HCT116 (cell line): Measurements from ENCODE around the gene RTTN. TPM values are rescaled to one million over a fixed set of nuclear protein-coding genes. Genes with fewer than 3 reads are reported as not detected.

Experiments used
- ATAC-seq: fragments of 200-7000 bp; cut with Tn5 transposase; 2 replicates; pipeline ENCODE4 v1.9.1; 2020; ENCODE audit warnings: mild to moderate bottlenecking, moderate library complexity
- BruUV-seq: library from RNA; stranded (reverse); fragments of 400-500 nt; replicated peaks from 2 replicates; lab custom pipeline; 2021; lab: Mats Ljungman, UMichigan
- CTCF ChIA-PET: fragments of 300-600 bp; sonication (Branson Sonifier 250); formaldehyde crosslinking; loops from one replicate; lab custom pipeline; 2021; ENCODE audit warnings: antibody characterized with exemption; lab: Charles Lee
- POLR2A ChIA-PET: fragments of 300-600, 350-600 bp; sonication (Branson Sonifier 250); formaldehyde crosslinking; loops from one replicate; lab custom pipeline; 2021; ENCODE audit warnings: antibody characterized with exemption; lab: Charles Lee
- RAD21 ChIA-PET, 2 experiments: fragments of 300-600 bp; sonication (Branson Sonifier 250); formaldehyde crosslinking; loops; one replicate each; lab custom pipeline; 2023; ENCODE audit warnings: low total read pairs in 2 of 2; ENCODE audit not compliant: uncharacterized antibody in 2 of 2, unreplicated experiment in 2 of 2, low non-redundant PET in 1 of 2; lab: Charles Lee
- DNase-seq: peaks from one replicate; pipeline ENCODE4 v3.0.0-alpha.2; 2010; ENCODE audit warnings: low read depth, low spot score
- H2AFZ ChIP-seq: fragments of 200-600 bp; shearing (Covaris generic), sonication (generic); 2 replicates; pipeline ENCODE4 v1.6.1; 2017; ENCODE audit warnings: low read depth, mixed run types, mixed read lengths, antibody characterized with exemption, low read length; ENCODE audit not compliant: poor library complexity, severe bottlenecking
- H3K27ac ChIP-seq: 2 replicates; pipeline ENCODE4 v1.5.1; 2012; ENCODE audit warnings: low read depth, low read length
- H3K27me3 ChIP-seq: fragments of 200-600 bp; sonication (generic); 2 replicates; pipeline ENCODE4 v1.6.1; 2016; ENCODE audit warnings: mixed run types, low read length, mixed read lengths; ENCODE audit not compliant: insufficient read depth
- H3K36me3 ChIP-seq, 2 experiments: fragments of 200-500 bp in 1 of 2; fragments of 200-600 bp in 1 of 2; sonication (Bioruptor generic) in 1 of 2; sonication (generic) in 1 of 2; 2 replicates each; pipeline versions ENCODE4 v1.5.1 to v1.6.1; 2014 to 2016; ENCODE audit warnings: low read length in 2 of 2, inconsistent platforms in 1 of 2, mixed read lengths in 1 of 2, mixed run types in 1 of 2; ENCODE audit not compliant: insufficient read depth in 2 of 2, control insufficient read depth in 1 of 2
- H3K4me1 ChIP-seq, 2 experiments: fragments of 200-600 bp in 1 of 2; sonication (generic) in 1 of 2; 2 replicates each; pipeline versions ENCODE4 v1.5.1 to v1.6.1; 2012 to 2017; ENCODE audit warnings: low read length in 2 of 2, inconsistent platforms in 1 of 2, mild to moderate bottlenecking in 1 of 2, mixed read lengths in 1 of 2, mixed run types in 1 of 2, moderate library complexity in 1 of 2; ENCODE audit not compliant: insufficient read depth in 2 of 2, control insufficient read depth in 1 of 2
- H3K4me2 ChIP-seq: fragments of 200-600 bp; sonication (generic); 2 replicates; pipeline ENCODE4 v1.6.1; 2017; ENCODE audit warnings: mixed run types, low read length, mixed read lengths
- H3K4me3 ChIP-seq, 2 experiments: fragments of 200-600 bp in 1 of 2; sonication (generic) in 1 of 2; replicated peaks in 1 of 2; 2 replicates each; pipeline ENCODE4 v1.5.1; 2011 to 2016; ENCODE audit warnings: low read length in 2 of 2, control low read depth in 1 of 2, low read depth in 1 of 2, mild to moderate bottlenecking in 1 of 2, mixed read lengths in 1 of 2, mixed run types in 1 of 2
- H3K79me2 ChIP-seq: fragments of 200-600 bp; sonication (generic); 2 replicates; pipeline ENCODE4 v1.6.1; 2017; ENCODE audit warnings: mild to moderate bottlenecking, mixed run types, low read length, moderate library complexity, mixed read lengths; ENCODE audit not compliant: insufficient read depth
- H3K9ac ChIP-seq: fragments of 200-600 bp; sonication (generic); 2 replicates; pipeline ENCODE4 v1.6.1; 2016; ENCODE audit warnings: low read length, mixed read lengths
- H3K9me2 ChIP-seq: fragments of 200-600 bp; sonication (generic), shearing (Covaris generic); 2 replicates; pipeline ENCODE4 v1.6.1; 2017; ENCODE audit warnings: mixed run types, mild to moderate bottlenecking, moderate library complexity; ENCODE audit not compliant: insufficient read depth
- H3K9me3 ChIP-seq, 2 experiments: fragments of 200-500 bp in 1 of 2; fragments of 200-600 bp in 1 of 2; sonication (Bioruptor generic) in 1 of 2; sonication (generic) in 1 of 2; 2 replicates each; pipeline ENCODE4 v1.6.1; 2014 to 2017; ENCODE audit warnings: low read length in 2 of 2, mixed read lengths in 2 of 2, inconsistent platforms in 1 of 2, low read depth in 1 of 2, mild to moderate bottlenecking in 1 of 2, mixed run types in 1 of 2, moderate library complexity in 1 of 2; ENCODE audit not compliant: control insufficient read depth in 1 of 2, insufficient read depth in 1 of 2
- H4K20me1 ChIP-seq: fragments of 200-600 bp; sonication (generic), shearing (Covaris generic); 2 replicates; pipeline ENCODE4 v1.6.1; 2017; ENCODE audit warnings: mixed run types, mild to moderate bottlenecking, moderate library complexity; ENCODE audit not compliant: insufficient read depth
- ATF3 ChIP-seq: IDR thresholded peaks from 2 replicates; pipeline ENCODE4 v1.6.1; 2012
- MAX ChIP-seq: IDR thresholded peaks from 2 replicates; pipeline ENCODE4 v1.6.1; 2012
- RAD21 ChIP-seq: IDR thresholded peaks from 2 replicates; pipeline ENCODE4 v1.6.1; 2012; ENCODE audit warnings: low read depth, mild to moderate bottlenecking
- REST ChIP-seq: IDR thresholded peaks from 2 replicates; pipeline ENCODE4 v1.6.1; 2012; ENCODE audit warnings: low read depth
- SIN3A ChIP-seq: IDR thresholded peaks from 2 replicates; pipeline ENCODE4 v1.6.1; 2012; ENCODE audit warnings: low read depth
- SRF ChIP-seq: IDR thresholded peaks from 2 replicates; pipeline ENCODE4 v1.6.1; 2012; ENCODE audit warnings: low read depth
- YY1 ChIP-seq: IDR thresholded peaks from 2 replicates; pipeline ENCODE4 v1.6.1; 2011; ENCODE audit warnings: low read length, low read depth, moderate library complexity, mild to moderate bottlenecking; ENCODE audit not compliant: insufficient replicate concordance; ENCODE audit errors: extremely low read depth
- ZBTB33 ChIP-seq: IDR thresholded peaks from 2 replicates; pipeline ENCODE4 v1.6.1; 2011; ENCODE audit warnings: mild to moderate bottlenecking, low read length, moderate library complexity; ENCODE audit not compliant: insufficient replicate concordance; ENCODE audit errors: extremely low read depth
- ZFX ChIP-seq: fragments of 450-650 bp; IDR thresholded peaks from 2 replicates; pipeline ENCODE4 v1.6.1; 2017
- intact Hi-C: fragments of 100-400 bp; cut with micrococcal nuclease; formaldehyde crosslinking; loops from 2 replicates; pipeline ENCODE4 v1.10.0; 2022
- total RNA-seq: library from RNA; stranded (reverse); gene quantifications from one replicate; pipeline ENCODE4 v1.2.1, GENCODE V29; 2021; ENCODE audit not compliant: unreplicated experiment

RTTN gene
- total RNA-seq, 1 experiment from 2014 or later = 41.2 TPM

GRCh38 chr18:69987870-69988269, 217.6 kb downstream of the RTTN start:
- H3K4me1 ChIP-seq = no peaks in the 10 kb centered on the region
- RAD21 ChIA-PET = no interaction called here
- H3K79me2 ChIP-seq = no peaks in the 10 kb centered on the region
- H3K27ac ChIP-seq = no peak overlapping the region
- H3K9ac ChIP-seq = no peak overlapping the region
- H4K20me1 ChIP-seq = no peaks in the 10 kb centered on the region
- no peaks in the 10 kb centered on the region for H3K9me2 ChIP-seq
- H3K36me3 ChIP-seq = no peaks in the 10 kb centered on the region
- H3K9me3 ChIP-seq = no peaks in the 10 kb centered on the region
- CTCF ChIA-PET = no interaction called here
- H3K4me2 ChIP-seq = no peak overlapping the region
- H2AFZ ChIP-seq = no peak overlapping the region
- TF ChIP-seq YY1 (no peak), ZFX (no peak)
- BruUV-seq = no TSS peak
- ATAC-seq (no peak), DNase-seq (no peak)
- no peak overlapping the region for H3K4me3 ChIP-seq
- H3K27me3 ChIP-seq = no peaks in the 10 kb centered on the region
- intact Hi-C loops = no loop called here
- POLR2A ChIA-PET = no interaction called here

GRCh38 chr18:69985239-69985638, 220.2 kb downstream of the RTTN start:
- Histone ChIP-seq H3K79me2 (no peaks in the 10 kb centered on the region), H3K36me3 (no peaks in the 10 kb centered on the region), H3K4me3 (no peak overlapping the region), H4K20me1 (no peaks in the 10 kb centered on the region), H3K9me3 (no peaks in the 10 kb centered on the region), H3K4me1 (no peaks in the 10 kb centered on the region), H3K27me3 (no peaks in the 10 kb centered on the region), H2AFZ (no peak overlapping the region), H3K9ac (no peak overlapping the region)
- RAD21 ChIA-PET = no interaction called here
- DNase-seq (no peak), ATAC-seq (peak; percentile 46; the same call in 1 of the 2 replicates)
- POLR2A ChIA-PET = no interaction called here
- no TSS peak for BruUV-seq
- no peak for TF ChIP-seq SRF
- TF ChIP-seq ZBTB33 = no peak
- TF ChIP-seq MAX = no peak
- TF ChIP-seq RAD21 = no peak
- TF ChIP-seq REST = no peak
- TF ChIP-seq SIN3A = no peak
- no peak for TF ChIP-seq ATF3
- TF ChIP-seq, all 23 proteins: peak for 0
- Histone ChIP-seq H3K9me2 (no peaks in the 10 kb centered on the region), H3K27ac (no peak overlapping the region), H3K4me2 (no peak overlapping the region)
- intact Hi-C loops = no loop called here
- CTCF ChIA-PET = no interaction called here
